LHCN-M2 (cell line): ENCODE data around the gene KLHL30. TPM values are rescaled to one million over a fixed set of nuclear protein-coding genes. Genes with fewer than 3 reads are reported as not detected.
A peak's percentile ranks its signal among the peaks of the same experiment; 100 is the strongest.

Source experiments
- DNase-seq: peaks from one replicate; pipeline ENCODE4 v3.0.0-alpha.2; 2012; ENCODE audit warnings: low read depth
- total RNA-seq: library from RNA; depleted of rRNA; stranded (reverse); fragments of >200 nt; gene quantifications from 2 replicates; pipeline ENCODE4 v1.2.3, GENCODE V29; 2014

KLHL30 gene
- total RNA-seq, 1 experiment from 2014 or later, result 2.1 TPM

- no peak for DNase-seq
Observed at GRCh38 chr2:238145046-238145445, 6.6 kb downstream of the KLHL30 start.

DNA sequence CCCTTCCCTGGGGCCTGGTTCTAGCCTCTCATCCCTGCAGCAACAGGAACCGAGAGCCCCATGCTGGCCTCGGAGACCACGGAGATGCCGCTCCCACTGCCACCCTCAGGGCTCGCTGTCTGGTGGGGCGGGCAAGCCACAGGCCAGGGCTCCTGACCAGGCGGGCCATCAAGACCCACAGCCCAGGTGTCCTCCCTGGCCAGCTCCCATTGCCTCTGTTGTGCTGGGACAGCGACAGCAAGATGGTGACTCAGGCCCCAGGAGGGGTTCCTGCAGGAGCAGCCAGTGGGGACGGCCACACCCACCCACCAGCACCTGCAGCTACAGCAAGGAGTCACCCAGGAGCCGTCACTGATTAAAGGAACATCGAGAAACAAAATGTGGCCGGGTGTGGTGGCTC, 7.4 kb downstream of the KLHL30 start:
- DNase-seq, result no peak

GRCh38 chr2:238146884-238147544, 8.5 kb downstream of the KLHL30 start:
- no peak for DNase-seq

DNA sequence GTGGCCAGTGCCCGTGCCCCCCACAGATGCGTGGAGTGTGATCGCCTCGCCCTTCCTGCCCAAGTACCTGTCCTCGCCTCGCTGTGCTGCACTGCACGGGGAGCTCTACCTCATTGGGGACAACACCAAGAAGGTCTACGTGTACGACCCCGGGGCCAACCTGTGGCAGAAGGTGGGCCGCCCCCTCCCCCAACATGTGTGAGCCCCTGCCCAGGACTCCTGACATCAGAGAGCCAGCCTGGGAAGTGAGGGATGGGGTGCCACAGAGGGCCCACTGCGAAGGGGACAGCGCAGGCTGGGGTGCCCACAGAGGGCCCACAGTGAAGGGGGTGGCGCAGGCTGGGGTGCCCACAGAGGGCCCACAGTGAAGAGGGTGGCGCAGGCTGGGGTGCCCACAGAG, 10.5 kb downstream of the KLHL30 start:
- DNase-seq, result no peak

DNA sequence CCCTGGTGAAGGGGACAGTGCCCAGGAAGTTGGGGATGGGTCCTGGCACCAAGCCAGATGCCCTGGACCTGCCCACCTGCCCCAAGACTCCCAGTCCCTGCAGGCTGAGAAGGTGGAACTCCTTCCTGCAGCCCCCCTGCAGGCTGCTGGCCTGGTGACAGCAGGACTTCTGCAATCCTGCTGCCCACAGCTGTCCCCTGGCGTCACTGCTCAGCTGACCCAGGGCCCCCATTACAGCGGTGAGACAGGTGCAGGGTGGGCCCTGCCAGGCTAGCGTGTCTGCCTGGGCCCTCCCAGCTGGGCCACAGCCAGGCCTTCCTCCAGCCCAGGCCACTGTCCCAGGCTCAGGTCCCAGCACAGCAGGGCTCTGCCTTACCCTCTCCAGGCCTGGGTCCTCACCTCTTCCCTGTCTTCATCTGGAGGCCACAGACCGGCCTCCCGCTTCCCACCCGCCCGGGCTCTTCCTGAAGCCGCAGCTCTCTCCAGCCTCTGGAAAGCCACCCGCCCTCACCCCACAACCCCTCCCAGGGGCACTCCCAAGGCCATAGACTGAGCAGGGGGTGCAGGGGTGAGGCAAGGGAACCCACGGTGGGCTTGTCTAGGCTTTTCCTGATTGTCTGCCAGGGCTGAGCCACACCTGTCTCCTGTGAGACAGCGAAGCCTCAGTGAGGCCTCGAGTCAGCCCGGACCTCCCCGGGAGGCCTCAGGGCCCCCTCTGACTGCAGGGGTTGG, 11.5 kb downstream of the KLHL30 start:
- peak; percentile 53 for DNase-seq

GRCh38 chr2:238150686-238151085, 12.2 kb downstream of the KLHL30 start:
- no peak for DNase-seq

- DNase-seq, result no peak
Observed at GRCh38 chr2:238151205-238151604, 12.7 kb downstream of the KLHL30 start.

- no peak for DNase-seq
Observed at GRCh38 chr2:238151628-238152235, 13.3 kb downstream of the KLHL30 start.

DNA sequence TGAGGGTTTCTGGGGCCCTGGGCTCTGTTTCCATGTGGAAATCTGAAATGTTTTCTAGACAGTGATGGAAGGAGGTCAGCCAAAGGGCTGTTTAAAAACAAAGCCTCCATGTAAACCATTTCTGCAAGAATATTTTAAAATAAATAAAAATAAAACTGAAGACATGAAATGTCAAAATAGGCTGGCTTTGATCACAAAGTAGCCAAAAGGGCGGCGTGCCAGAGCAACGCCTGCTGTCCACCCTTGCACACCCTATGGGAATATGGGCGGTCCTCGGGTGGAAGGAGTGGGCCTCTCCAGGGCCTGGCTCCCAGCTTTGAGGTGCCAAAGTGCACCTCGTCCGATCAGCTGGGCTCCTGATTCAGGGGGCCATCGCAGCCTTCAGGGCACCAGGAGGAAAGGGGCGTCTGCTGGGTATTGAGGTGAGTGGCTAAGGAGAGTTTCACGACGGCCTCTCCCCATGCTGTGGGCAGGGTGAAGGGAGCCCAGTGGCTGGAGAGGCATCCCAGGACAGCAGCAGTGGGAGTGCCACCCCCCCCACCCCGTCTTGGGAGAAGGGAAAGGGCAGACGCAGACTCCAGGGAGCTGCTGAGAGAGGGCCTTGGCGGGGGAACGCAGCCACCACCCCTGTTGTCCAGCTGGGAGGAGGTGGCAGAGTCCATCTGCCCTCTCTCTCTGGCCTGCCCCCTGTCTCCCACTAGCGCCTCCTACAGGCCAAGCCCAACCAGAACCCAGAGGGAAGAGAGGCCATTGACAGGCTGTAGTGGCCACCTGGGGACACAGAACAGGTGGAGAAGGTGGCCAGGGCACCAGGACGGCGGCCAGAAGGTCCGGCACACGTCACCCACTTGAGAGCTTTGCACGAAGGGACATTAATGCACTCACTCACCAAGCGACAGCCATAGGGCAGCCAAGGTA, 14.6 kb downstream of the KLHL30 start:
- no peak for DNase-seq

- DNase-seq, result no peak
Observed at GRCh38 chr2:238154570-238154969, 16.1 kb downstream of the KLHL30 start.

DNA sequence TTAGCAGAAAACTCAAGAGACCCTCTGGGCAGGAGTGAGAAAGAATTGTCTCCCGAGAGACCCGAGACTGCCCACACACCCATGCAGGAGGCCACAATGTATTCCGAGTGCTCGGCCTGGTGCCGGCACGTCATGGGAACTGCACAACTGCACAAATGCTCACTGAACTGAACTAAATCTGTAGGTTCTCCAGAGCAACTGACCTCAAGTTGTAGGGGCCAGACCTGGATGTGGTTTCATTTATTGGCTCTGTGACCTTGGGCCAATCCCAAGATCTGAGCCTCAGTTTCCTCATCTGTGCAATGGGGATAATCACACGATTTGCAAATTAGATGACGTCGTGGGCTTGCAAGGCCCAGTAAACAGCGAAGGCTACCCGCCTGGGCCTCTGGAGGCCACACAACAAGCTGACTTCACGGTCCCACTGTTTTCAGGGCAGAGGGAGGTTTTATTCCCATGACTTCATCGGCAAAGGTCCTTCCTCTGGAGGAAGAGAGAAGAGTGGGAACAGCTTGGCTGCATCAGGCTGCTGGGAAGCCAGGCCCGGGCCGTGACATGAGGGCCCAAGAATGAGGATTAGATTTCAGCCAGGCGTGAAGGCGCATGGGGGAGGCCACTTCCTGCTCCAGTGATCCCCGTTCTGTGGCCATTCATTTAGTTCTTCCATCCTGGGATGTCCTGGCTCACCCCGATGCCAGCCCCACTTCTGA, 16.7 kb downstream of the KLHL30 start:
- peak; percentile 69 for DNase-seq

DNA sequence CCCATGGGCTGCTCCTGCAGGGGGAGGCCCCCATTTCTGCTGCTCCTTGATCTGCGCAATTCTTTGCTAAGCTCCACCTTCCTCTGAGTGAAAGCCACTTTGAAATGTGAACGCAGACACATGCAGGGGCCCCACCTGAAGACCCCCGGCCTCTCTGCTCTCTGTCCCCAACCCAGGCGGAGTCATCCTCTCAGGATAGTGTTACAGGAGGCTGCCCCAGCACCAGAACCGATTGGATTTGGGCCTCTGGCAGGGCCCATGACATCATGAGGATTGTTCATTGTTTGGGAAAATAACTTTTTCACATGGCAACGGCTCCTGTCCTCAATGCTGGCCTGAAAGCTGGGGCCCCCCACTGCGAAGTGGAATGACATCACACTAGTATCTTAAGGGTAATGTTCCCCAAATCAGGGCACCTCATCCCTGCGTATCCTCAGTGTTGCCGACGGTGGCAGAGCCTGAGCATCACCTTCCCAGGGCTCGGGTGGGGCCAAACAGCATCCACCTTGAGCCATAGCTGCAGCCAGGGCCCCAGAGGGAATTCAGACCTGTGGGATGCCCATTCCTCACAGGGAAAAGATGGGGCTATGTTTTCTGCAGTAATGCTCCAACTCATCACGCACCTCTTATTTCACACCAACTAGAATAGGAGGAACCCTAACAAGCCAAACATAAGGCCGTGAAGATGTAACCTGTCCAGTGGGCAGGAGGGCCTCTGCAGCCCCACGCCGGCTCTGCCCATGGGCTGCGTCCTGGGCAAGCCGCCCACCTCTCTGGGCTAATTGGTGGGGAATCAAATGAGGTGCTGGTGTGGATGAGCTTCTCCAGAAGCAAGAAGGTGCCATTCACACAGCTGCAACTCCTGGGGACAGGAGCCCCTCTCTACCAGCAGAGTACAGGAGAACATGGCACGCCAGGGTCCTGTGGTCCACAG, 17.6 kb downstream of the KLHL30 start:
- peak; percentile 34 for DNase-seq

DNA sequence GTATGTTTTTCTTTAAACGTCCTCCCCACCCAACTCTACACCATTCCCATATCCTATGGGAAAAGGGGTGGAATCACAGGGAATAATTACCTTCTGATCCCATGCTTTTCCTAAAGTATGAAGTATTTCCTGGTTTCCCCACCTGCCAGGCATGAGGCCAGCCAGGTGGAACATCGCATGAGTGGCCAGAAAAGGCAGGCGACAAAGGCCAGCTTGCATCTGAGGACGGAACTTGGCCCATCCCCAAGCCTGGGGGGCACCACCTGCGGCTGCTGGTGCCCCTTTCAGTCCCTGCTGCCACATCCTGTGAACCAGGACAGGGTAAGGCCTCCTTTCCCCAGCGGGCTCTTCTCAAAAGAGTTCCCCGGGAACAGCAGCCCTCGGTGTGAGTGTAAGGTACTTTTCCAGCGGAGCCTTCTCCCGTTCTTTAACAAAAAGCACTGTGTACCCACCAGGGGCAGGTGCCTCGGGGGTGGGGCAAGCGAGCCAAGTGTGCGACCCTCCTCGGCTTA, 19.1 kb downstream of the KLHL30 start:
- no peak for DNase-seq

- DNase-seq, result no peak
Observed at GRCh38 chr2:238158018-238158508, 19.6 kb downstream of the KLHL30 start.

DNA sequence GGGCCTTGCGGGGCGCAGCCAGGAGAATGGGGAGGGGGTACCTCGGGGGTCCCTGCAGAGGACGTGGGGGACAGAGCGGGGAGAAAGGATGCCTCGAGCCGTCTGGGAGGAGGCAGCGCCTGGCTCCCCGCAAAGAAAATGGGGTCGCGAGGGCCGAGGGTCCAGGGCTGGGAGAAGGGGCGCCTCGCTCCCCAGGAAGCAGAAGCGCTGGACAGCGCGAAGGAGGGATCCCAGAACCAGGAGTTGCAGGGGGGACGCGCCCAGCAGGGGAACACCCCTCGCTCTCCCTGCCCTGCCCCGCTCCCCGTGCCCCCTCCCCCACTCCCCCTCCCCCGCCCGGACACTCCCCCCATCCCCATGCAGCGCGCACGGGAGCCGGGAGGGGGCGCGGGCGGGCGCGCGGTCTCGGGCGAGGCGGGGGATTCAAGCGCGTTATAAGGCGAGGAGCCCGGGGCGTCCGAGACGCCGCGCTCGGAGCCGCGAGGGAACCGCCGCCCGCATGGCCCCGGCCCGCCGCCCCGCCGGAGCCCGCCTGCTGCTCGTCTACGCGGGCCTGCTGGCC, 20.1 kb downstream of the KLHL30 start, which contains the start of gene ERFE:
ERFE (plus strand) TSS at position 462 of the 562 bp plus-strand sequence; CDS start at position 500, 38 bp downstream.
- DNase-seq, result peak; percentile 49

DNA sequence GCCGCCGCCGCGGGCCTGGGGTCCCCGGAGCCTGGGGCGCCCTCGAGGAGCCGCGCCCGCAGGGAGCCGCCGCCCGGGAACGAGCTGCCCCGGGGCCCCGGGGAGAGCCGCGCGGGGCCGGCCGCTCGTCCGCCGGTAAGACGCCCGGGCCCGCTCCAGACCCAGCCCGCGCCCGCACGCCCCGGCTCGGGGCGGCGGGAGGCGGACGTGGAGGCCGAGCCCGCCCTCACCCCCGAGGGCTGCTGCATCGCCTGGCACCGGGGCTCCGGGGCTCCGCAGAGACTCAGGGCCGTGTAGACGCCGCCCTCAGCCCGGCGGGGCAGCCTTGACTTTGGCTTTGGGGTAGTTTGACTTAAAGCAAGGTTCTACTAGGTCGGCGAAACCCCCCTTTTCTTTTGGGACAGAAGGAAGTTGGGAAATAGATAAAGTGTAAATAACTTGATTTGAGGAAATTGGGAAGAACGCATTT, 20.6 kb downstream of the KLHL30 start:
- DNase-seq, result no peak

GRCh38 chr2:238159661-238160205, 21.3 kb downstream of the KLHL30 start:
- no peak for DNase-seq
